Measurements from ENCODE around the gene KDM2B.
A peak's percentile ranks its signal among the peaks of the same experiment; 100 is the strongest.
"Not testable (repeated sequence)": the region's sequence is repeated elsewhere in the genome, so short reads cannot be mapped to it uniquely, and the experiment has no call there.

KDM2B gene

DNA sequence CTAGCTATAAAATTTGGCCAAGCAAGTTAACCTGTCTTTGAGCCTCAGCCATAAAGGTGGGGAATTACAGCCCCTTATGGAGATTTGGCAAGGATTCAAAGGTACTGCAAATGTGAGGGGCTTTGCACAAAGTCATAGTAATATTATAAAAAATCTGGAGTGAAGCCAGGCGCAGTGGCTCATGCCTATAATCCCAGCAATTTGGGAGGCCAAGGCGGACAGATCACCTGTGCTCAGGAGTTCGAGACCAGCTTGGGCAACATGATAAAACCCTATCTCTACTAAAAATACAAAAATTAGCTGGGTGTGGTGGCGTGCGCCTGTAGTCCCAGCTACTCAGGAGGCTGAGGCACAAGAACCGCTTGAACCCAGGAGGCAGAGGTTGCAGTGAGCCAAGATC is 4.1 kb upstream of the KDM2B start:
- DNase-seq (ENCODE audit: low read depth): not testable (repeated sequence)

DNA sequence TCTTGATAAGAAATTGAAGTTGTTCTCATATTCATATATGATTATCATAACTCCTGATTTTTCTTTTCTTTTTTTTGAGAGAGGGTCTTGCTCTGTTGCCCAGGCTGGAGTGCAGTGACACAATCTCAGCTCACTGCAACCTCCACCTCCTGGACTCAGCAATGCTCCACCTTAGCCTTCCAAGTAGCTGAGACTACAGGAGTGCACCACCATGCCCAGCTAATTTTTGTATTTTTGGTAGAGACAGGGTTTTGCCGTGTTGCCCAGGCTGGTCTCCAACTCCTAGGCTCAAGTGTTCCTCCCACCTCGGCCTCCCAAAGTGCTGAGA is 2.5 kb upstream of the KDM2B start:
- DNase-seq (ENCODE audit: low read depth): not testable (repeated sequence)

DNA sequence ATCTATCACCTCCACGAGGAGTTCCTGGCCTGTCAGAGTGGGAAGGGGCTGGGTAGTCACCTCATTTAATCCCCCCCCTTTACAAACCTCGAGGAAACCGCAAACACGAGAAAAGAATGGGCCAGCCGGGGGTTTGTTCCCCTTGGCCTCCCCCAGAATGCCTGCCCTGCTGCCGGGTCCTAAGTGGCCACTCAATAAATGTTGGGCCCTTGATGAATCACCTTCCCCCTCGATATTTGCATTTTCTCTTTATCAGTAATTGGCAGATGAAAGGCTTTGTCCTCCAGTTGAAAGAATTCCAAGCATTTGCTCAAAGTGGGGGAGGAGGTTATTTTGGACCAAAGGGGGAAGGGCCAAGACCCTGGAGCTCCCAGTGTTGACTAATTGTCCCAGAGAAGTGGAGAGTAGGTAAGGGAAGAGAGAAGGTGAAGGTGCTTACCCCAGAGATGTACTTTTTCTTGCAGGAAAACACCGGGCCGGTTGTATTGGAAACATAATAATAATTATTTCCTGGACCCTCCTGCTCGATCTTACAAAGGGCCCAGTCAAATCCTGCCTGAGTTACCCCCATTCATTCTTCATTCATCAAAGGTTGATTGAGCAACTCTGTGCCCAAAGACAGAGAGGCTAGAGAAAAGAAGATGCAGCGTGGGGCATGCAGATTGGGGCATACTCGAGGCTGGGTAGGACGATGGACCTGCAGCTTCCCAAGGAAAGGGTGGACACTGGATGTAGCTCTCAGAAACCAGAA is 1.9 kb upstream of the KDM2B start:
- DNase-seq (ENCODE audit: low read depth): no peak

DNA sequence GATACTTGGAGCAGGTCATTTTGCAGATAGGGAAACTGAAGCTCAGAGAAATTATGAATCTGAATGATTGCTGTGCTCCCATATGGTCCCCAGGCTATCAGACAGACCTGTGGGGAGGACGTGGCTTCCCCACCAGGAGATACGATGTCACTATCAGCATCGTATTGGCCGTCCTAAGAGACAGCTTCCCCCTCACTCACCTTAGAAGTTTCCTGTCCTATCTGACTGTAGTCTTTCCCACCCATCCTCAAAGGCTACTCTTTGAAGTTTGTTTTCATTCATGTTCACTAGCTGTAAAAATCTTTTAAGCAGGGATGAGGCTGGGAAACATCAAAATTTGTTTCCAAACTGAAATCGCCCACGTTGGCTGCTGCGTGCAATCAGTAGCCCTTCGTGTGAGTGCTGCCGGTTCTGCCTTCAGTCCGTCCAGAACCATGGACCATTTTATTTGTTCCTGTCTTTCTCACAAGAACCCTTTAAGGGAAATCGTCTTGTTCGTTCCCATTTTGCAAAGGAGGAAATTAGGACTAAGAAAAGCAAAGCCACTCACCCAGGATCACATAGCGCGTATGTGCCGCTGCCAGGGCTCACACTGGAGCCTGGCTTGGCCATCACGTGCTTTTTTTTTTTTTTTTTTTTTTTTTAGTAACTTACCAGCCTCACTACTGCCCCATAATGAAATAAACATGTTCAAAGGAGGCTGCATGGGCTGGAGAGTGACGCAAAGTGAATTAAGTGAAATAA is 1.0 kb upstream of the KDM2B start:
- DNase-seq (ENCODE audit: low read depth): no peak

DNA sequence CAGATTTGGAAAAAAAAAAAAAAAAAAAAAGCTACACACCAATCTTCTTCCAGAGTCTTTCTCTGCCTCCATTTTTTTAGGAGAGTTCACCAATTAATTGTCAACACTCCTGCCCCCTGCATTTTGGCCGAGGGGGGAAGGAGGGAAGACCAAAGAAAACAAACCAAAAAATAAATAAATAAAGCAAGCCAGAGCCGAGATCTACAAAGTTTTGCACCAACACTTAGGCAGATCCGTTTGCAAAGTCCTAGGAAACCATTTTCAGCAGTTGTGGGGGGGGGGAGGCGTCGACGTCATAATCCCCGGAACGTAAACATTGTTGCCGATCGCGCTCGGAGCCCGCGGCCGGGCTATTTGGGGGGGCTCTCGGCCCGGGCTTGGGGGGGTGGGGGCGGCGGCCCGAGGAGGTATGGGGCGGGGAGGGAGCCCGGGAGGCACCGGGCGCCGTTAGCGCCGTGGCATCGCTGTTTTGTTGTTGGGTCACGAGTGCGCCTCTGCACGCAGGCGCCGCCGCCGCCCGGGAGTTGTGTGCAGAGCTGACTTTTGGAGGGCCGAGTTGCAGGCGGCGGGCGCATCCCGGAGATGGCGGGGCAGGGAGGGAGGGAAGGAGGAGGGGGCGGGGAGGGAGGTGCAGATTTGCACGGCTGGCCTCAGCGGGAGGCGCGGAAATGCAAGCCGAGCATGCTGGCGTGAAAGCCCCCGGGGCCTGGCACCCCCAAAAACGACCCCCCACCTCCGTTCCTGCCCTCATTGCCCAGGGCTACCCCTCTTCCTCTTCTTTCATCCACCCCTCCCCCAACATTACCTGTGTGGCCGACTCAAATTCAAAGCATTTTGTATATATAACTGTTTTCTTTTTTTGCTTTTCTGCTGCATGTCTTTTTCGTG is 598 bp downstream of the KDM2B start:
- DNase-seq (ENCODE audit: low read depth): no peak

DNA sequence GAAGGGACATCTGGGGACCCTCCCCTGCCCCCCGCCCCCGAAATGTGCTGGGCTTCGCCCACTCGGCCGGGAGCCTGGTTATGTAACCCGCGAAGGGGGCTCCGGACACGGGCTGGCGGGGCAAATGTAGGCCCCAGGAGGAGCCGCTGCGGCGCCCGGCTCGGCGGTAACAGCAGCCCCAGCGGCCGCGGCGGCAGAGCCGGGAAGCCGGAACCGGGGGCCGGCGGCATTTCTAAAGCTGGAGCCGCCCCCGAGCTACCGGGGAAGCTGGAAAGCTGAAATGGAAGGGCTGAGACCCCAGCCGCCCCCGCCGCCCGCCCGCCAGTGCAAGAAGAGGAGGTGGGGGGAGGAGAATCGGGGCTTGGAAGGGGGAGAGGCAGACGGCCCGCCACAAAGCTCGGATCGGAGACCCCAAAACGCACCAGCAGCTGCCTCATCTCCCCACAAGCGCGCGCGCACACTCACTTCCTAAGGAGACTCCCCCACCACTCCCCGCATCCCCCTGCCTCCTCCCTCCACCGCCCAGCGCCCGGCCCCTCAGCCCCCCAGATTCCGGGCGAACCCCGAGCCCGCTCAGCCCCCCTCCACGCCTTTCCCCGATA is 1.5 kb downstream of the KDM2B start:
- no peak for DNase-seq (ENCODE audit: low read depth)

DNA sequence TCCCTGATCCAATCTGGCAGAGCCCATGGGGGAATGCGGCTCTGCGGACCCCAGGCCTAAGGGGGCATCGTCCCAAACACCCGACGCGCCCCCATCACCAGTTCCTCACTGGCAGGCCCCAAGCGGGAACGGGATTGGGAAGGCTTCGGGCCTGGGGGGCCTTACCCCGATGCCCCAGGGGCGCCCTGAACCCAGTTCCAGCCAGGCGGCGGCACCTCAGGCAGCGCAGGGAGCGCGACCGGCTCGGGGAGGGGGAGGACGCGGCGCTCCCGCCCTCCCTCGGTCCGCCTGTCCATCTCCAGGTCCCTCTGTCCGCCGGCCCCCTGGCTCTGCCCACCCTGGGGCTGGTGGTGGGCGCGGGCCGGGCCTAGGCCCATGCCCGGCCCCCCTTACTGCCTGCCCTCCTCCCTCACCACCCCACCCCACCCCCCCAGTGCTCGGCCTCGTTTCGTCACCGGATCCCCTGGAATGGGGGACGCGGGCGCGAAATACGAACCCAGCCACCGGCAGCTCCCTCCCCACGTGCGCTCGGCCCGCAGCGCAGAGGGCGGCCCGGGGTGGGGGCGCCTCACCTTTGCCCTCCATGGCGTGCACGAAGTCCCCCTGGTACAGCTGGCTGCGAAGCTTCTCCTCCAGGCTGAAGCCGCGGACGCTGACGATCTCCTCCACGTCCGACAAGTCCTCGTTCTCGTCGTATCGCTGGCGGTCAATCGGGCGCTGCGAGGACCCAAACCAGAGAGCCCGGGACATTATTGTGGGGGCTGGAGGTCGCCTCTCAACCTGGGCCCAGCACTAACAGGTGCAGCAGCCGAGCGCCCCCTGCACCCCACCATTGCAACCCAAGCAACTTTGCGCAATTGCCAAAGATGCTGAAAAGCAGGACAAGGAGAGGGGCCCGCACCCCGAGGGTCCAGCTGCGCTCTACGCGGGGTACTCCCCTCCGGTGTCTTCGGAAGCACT is 2.3 kb downstream of the KDM2B start:
- no peak for DNase-seq (ENCODE audit: low read depth)

DNA sequence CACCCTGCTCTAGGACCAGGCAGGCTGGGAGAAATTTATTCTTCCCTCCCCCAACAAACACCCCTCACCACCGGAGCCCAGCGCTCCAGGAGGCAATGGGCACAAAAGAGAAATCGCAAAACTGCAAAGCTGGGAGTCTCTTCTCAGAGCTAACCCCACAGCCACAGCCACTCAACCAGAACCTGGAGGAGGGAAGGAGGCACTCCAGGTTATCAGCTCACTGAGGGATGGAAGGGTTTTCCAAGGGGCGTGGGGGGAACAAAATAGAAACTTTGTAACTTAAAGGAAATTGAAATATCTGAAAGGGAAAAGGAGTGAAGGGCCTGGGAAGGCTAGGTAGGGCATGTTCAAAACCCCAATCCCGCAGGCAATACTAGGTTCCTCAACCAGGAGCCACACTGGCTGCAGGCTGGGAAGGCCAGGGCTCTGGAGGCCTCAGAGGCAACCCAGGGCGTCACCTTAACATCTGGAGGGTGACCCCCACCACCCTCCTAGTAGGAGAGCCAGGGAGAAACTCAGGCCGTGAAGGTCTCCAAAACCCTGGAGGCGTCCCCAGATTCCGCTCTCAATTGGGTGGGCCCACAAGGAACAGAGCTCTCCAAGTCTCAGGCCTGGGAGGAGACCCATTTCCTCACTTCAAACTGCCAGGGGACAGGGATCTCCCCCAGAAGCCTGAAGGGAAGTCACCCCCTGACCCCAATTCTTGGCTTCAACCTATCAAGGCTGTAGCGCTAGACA is 3.2 kb downstream of the KDM2B start:
- no peak for DNase-seq (ENCODE audit: low read depth)

DNA sequence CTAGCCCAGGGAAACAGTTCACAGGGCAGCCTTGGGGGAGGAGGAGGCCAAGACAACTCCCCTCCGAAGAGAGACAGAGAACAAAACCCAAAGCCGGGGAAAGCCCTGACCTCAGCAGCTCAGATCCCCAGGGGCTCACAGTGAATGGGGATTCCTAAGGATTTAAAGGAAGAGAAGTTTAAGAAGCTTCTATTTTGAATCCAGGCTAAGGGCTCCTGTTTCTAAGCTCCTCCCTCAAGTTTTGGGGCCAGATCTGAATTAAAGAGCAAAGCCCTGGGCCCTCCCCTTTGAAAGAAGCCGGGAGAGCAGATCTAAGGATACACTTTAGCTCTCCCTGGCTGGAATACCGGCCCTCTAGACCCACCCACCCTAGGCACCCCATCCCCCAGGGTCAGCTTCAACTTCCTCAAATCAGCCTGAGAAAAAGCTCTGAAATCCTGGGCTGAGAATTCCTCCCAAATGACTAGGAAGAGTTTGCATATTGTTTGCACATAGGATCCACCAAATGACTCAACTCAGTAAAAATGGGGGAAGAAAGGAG is 3.9 kb downstream of the KDM2B start:
- DNase-seq (ENCODE audit: low read depth): peak; percentile 68

DNA sequence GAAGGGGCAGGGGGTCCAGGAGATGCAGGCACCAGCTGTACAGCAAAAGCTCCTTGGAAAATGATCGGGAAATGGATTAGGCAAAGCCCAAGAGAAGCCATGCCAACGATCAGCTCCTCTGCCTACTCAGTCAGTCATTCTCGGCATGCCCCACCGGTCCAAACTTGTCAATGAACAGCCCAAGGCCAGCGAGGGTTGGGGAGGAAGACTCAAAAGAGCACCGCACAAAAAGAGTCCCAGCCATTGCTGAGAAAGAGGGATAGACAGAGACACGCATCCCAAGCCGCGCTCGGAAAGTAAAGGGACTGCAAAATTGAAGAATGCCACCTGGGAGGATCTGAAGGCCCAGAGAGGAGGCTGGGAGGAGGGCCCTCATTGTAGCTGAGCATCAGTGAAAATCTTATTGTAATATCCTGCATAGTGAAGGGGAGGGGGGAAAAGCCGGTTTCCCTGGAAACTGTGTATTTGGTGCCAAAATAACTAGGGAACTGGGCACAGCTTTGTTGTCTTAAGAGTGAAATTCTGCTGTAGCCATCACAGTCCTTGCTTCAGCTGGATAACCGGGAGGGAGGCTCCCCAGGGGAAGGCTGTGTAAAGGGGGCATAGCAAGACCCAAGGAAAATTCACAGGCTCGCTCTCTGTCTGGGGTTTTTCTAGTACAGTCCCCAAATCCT is 4.7 kb downstream of the KDM2B start:
- DNase-seq (ENCODE audit: low read depth): no peak

DNA sequence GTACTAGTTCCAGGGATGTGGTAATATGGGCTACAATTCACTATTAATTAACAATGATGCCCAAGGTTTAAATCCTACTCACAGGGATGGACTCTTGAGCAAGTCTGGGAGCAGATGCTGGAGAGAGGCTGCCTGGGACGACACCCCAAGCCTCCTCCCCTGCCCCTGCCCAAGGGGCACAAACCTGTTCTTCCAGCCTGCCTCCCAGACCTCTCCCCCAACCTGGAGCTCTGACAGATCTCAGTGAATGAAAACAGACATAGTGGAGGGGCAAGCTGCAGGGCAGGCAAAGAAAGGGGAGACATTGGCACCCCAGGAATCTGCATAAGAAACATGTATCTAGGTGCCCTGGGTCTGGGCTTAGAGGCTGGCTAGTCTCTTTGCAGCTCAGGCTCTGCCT is 5.8 kb downstream of the KDM2B start:
- DNase-seq (ENCODE audit: low read depth): no peak

DNA sequence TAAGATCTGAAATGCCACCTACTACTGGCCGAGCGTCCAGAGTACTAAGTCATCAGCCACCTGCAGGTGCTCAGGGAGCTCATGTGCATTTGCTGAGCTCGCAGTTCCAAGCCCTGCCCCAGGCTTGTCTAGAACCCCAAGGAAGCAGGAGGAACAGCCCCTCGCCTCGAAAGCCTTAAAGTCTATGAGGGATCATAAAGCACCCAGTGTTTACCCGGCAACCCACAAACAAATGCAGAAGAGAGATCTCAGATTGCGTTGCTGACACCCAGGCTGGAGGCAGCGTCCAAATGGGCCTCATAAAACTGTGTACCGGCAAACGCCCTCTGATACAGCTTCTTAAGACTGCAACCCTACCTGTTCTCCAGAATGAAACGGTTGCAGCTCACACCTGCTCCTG is 6.8 kb downstream of the KDM2B start:
- DNase-seq (ENCODE audit: low read depth): no peak

DNA sequence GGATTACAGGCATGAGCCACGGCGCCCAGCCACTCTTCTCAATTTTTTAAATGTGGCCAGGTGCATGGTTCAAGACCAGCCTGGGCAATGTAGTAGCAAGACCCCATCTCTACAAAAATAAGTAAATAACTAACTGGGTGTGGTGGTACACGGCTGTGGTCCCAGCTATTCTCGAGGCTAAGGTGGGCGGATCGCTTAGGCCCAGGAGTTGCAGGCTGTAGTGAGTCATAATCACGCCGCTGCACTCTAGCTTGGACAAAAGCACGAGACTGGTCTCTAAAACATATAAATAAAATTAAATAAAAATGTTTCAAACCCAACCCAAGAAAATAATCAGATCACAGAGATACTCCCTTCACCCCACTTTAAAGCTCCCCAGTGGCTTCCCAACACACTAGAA is 8.9 kb downstream of the KDM2B start:
- no peak for DNase-seq (ENCODE audit: low read depth)

DNA sequence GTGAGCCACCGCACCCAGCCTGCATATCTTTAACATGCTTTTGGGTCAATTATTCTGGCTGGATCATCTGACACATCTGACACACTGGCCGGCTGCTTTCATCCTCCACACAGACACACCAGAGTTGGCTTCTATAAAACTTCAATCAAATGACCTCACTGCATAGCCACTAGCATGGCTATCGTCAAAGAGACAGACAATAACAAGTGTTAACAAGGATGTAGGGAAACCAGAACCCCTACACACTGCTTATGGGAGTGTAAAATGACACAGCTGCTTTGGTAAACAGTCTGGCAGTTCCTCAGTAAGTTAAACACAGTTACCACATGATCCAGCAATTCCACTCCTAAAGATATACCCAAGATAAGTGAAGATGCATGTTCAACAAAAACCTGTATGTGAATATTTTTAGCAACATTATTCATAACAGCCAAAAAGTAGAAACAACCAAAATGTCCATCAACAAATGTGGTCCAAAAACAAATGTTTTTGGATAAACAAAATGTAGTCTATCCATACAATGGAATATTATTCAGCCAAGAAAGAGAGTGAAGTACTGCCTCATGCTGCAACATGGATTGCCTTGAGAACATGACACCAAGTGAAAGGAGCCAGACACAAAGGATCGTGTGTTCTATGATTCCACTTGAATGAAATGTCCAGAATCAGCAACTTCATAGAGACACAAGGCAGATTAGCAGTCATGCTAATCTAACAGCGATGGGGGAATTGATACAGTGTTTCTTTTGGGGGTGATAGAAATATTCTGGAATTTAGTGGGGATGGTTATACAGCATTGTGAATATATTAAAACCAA is 10.1 kb downstream of the KDM2B start:
- DNase-seq (ENCODE audit: low read depth): no peak

DNA sequence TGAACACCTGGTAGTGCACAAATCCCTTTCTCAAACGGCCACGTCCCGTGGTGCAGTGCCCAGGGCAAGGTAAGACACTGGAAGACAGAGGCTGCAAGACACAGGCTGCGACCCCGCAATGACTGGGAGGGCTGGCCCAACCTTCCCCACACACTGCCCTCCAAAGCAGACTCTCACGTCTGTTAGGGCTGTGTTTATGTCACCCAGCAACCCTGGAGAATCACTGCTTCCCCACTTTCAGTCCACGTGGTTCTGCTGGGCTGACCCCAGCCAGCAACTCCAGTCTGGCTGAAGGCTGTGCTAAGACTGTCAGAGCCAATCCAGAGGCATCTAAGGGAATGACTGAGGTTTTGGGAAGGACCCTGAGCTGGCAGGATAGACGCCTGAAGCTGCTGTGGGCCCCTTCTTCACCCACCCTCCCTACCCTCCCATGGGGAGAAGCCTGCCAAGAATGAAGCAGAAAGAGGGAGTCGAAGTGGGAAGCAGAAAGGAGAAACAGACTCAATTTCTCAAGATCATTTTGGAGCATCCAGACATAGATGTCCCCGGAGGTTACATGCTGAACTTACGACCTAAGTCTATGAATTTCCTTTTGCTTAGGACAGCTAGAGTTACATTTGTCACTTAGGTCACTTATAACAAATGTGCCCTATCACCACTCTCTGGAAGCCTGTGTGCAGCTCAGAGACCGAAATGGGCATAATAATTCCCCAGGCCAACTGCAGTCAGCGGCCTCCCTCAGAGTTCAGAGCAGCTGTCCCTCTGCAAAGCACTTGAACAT is 11.7 kb downstream of the KDM2B start:
- no peak for DNase-seq (ENCODE audit: low read depth)

DNA sequence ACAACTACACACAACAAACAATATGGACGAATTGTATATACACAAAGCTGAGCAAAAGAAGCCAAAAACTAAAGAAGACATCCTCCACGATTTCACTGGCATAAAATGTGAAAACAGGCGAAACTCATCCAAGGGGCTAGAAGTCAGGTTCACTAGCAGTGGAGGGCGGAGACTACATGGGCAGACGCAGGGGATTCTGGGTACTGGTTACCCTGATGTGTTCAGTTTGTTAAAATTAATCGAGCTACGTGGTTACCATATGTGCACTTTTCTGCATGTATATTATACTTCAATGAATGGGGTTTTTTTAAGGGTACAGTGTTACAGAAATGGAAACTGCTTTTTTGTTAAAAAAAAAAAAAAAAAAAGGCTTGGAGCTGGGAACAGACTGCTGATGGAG is 12.3 kb downstream of the KDM2B start:
- DNase-seq (ENCODE audit: low read depth): no peak

DNA sequence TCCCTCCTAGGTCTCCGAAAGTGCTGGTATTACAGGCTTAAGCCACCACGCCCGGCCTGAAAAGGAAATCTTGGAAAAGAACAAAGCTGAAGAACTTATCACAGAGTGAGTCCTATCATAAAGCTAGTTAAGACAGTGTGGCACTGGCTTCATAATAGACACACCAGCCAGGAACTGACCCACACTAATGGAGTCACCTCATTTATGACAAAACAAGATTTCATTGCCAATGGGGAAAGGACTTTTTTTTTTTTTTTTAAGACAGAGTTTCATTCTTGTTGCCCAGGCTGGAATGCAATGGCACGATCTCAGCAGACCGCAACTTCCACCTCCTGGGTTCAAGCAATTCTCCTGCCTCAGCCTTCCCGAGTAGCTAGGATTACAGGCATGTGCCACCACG is 15.7 kb downstream of the KDM2B start:
- DNase-seq (ENCODE audit: low read depth): no peak

DNA sequence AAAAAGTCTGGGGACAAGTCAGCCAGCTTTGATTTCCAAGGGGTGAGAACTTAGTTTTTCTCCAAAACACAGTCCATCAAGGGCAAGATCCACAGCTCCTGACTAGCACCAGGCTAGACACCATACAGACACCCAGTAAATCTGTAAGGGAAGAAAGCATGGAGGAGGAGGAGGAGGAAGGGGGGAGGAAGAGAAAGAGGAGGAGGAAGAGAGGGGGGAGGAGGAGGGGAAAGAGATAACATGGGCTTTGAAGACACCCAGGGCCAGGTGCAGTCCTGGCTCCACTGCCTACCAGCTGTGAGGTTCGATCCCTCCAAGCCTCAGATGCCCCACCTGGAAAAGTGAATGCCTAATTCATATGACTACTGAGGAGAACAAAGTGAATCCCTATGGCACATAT is 18.3 kb downstream of the KDM2B start:
- no peak for DNase-seq (ENCODE audit: low read depth)
